Epithelial cell of proximal tubule (primary cell): Measurements from ENCODE around the gene CRIP2. TPM values are rescaled to one million over a fixed set of nuclear protein-coding genes. Genes with fewer than 3 reads are reported as not detected.

Experiments
- DNase-seq: peaks from one replicate; pipeline ENCODE4 v3.0.0-alpha.2; 2011; ENCODE audit warnings: low read depth
- H3K4me3 ChIP-seq: 2 replicates; pipeline ENCODE4 v1.5.1; 2011; ENCODE audit warnings: low read depth, mild to moderate bottlenecking, low read length
- CTCF ChIP-seq: conservative IDR thresholded peaks from 2 replicates; pipeline ENCODE4 v1.5.1; 2012; ENCODE audit warnings: low read depth, mild to moderate bottlenecking, low read length
- total RNA-seq: library from RNA; depleted of rRNA; stranded (reverse); fragments of >200 nt; gene quantifications from 2 replicates; pipeline ENCODE4 v1.2.3, GENCODE V29; 2015

Gene CRIP2
- total RNA-seq, 1 donor from 2014 or later: 121 TPM

GRCh38 chr14:105472486-105472991 is 2.1 kb upstream of the CRIP2 start:
- no peak for DNase-seq
- peak; percentile 15 for TF ChIP-seq CTCF
- no peak overlapping the region for H3K4me3 ChIP-seq

DNA sequence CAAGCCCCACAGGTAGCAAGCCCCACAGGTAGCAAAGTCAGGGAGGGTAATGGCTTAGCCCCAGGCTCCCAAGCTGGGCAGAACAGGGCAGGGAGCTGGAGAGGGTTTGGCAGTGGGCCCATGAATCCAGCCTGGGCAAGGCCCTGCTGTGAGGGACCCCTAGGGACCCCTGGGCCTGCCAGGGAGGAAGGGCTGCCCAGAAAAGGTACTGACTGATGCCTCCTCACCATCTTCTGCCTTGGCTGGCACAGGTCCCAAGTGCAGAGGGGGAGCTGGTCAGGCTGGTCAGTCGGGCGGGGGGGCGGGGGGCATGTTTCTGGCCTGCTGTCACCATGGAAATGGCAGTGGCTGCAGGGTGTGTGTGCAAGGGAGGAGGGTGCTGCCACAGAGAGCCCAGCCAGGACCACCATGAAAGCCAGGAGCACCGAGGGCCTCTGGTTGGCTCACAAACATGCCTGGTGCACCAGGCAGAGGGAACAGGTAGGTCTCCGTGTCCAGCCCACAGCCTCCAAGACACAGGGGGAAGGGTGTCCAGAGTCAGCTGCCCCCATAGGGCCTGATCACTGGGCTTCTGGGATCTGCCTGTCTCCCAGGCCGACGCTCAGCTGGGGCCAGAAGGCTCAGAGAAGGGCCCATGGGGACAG is 1.5 kb upstream of the CRIP2 start:
- no peak for DNase-seq
- peak overlapping the region; percentile 65 for H3K4me3 ChIP-seq
- no peak for TF ChIP-seq CTCF

- no peak for DNase-seq
- H3K4me3 ChIP-seq: peak overlapping the region; percentile 65
- TF ChIP-seq CTCF: no peak
These were observed 741 bp upstream of the CRIP2 start for GRCh38 chr14:105473677-105474482.

DNA sequence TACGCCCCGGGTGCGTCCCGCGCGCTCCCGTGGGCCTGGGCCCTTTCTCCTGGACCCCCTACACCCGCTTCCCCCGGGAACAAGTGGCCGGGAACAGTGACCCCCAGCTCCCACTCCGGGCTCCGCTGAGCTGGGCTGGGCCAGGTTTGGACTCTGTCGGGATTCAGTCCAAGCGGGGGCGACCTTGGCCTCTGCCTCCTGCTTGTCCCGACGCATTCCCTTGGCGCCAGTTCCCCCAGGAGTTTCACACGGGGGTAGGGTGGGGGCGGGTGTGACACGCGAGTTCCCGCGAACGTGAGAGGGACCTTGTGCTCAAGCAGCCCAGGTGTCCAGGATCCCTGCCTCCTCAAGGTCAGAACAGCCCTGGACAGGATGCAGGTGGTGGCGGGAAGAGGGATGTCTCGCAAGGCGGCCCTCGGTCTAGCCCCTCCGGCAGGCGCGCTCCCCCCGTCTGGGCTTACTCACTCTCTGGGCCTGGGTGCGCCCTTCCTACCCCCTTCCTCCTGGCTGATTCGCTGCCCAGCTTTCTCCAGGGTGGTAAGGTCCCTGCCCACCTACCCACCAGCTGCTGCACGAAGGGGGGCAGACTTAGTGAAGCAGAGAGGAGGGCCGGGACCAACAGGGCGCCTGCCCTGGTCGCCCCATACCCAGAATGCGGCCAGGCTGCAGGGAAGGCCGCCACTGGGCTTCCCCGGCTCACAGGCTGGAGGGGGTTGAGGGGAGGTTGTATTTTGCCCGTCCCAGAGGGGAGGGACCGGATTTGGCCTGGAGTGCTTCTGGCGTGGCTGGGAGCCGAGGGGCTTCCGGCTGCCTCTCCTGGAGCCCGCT is 862 bp downstream of the CRIP2 start:
- DNase-seq: no peak

GRCh38 chr14:105476097-105476830 is 1.6 kb downstream of the CRIP2 start:
- peak overlapping the region; percentile 80 for H3K4me3 ChIP-seq
- no peak for DNase-seq
- no peak for TF ChIP-seq CTCF

More for the DNA sequence above, 862 bp downstream of the CRIP2 start:
- H3K4me3 ChIP-seq: peak overlapping the region; percentile 80
- TF ChIP-seq CTCF: no peak
